ENCODE results near the gene EXD1. TPM values are rescaled to one million over a fixed set of nuclear protein-coding genes. Genes with fewer than 3 reads are reported as not detected.
A peak's percentile ranks its signal among the peaks of the same experiment; 100 is the strongest.
"Not testable (repeated sequence)": the region's sequence is repeated elsewhere in the genome, so short reads cannot be mapped to it uniquely, and the experiment has no call there.

The EXD1 gene
- total RNA-seq, 4 donors from 2014 or later: not detected

DNA sequence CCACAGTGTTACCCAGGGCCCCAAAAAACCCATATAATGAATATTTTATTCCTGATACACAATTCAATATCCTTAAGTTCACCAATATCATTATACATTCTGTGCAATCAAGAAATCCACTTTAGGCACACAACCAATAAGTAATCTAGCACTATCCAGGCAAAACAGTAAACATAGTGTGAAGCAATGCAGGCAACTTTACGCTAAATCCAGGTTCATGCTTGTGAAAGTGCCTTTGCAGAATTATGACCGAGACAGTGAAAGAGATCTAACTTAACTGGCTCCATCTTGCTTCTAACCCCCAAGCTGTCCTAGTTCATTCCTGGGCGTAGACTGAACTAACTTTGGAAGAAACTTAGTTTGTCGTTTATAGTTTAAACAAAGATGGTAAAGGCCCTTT lies 80.3 kb downstream of the EXD1 start:
- Histone ChIP-seq H3K4me1 (no peaks in the 10 kb centered on the region), H3K27ac (no peak overlapping the region), H3K27me3 (no peaks in the 10 kb centered on the region), H3K4me3 (no peak overlapping the region), H3K36me3 (no peaks in the 10 kb centered on the region), H3K9me3 (no peaks in the 10 kb centered on the region)
- TF ChIP-seq POLR2AphosphoS5 (IDR thresholded peaks at IDR 0.05) (no peak), POLR2A (IDR thresholded peaks at IDR 0.05) (no peak), EP300 (IDR thresholded peaks at IDR 0.05; ENCODE audit: low read depth) (no peak)
- TF ChIP-seq, protein P1, sequence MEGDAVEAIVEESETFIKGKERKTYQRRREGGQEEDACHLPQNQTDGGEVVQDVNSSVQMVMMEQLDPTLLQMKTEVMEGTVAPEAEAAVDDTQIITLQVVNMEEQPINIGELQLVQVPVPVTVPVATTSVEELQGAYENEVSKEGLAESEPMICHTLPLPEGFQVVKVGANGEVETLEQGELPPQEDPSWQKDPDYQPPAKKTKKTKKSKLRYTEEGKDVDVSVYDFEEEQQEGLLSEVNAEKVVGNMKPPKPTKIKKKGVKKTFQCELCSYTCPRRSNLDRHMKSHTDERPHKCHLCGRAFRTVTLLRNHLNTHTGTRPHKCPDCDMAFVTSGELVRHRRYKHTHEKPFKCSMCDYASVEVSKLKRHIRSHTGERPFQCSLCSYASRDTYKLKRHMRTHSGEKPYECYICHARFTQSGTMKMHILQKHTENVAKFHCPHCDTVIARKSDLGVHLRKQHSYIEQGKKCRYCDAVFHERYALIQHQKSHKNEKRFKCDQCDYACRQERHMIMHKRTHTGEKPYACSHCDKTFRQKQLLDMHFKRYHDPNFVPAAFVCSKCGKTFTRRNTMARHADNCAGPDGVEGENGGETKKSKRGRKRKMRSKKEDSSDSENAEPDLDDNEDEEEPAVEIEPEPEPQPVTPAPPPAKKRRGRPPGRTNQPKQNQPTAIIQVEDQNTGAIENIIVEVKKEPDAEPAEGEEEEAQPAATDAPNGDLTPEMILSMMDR (IDR thresholded peaks at IDR 0.05): no peak
- WGBS, 2 donors (ENCODE audit: low coverage in 1 of 2): 58 to 61% methylated on average over 4 of the region's 4 CpGs
- no peak for DNase-seq
- in situ Hi-C loops (cut with MboI; ENCODE audit: low pct_ligation_motif_present in 1 of 4, low pct_unique_long_range_greater_than_20kb in 1 of 4, low sequenced_read_pairs in 3 of 4) (no loop called here), intact Hi-C loops (cut with DNase I; ENCODE audit: low total_unique reads) (no loop called here)

DNA sequence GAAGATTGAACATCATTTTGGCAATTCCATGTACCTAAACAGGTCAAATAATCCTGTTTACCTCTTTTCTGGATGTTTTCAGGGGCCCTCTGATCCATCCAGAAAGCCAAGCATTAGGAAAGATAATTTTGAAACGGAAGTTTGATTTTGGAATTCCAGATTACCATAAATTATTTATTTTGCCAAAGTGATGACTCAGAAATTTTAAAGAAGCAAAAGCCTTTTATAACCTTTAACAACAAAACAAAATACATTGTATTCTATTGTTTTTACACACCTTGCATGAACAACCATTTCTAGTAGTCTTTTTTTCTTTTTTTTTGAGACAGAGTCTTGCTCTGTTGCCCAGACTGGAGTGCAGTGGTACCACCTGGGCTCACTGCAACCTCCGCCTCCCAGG lies 82.5 kb downstream of the EXD1 start:
- intact Hi-C loops (cut with DNase I; ENCODE audit: low total_unique reads) (no loop called here), in situ Hi-C loops (cut with MboI; ENCODE audit: low pct_ligation_motif_present in 1 of 4, low pct_unique_long_range_greater_than_20kb in 1 of 4, low sequenced_read_pairs in 3 of 4) (no loop called here)
- no peak for DNase-seq
- no peaks in the 10 kb centered on the region for H3K4me1 ChIP-seq
- H3K27ac ChIP-seq: no peak overlapping the region
- 73 to 82% methylated on average over 2 of the region's 2 CpGs for WGBS, 2 donors (ENCODE audit: low coverage in 1 of 2)
- no peak overlapping the region for H3K4me3 ChIP-seq
- TF ChIP-seq, protein P1 (IDR thresholded peaks at IDR 0.05): no peak
- TF ChIP-seq EP300 (IDR thresholded peaks at IDR 0.05; ENCODE audit: low read depth) (no peak), POLR2A (IDR thresholded peaks at IDR 0.05) (no peak), POLR2AphosphoS5 (IDR thresholded peaks at IDR 0.05) (no peak)
- H3K9me3 ChIP-seq: no peaks in the 10 kb centered on the region
- no peaks in the 10 kb centered on the region for H3K36me3 ChIP-seq
- H3K27me3 ChIP-seq: no peaks in the 10 kb centered on the region

DNA sequence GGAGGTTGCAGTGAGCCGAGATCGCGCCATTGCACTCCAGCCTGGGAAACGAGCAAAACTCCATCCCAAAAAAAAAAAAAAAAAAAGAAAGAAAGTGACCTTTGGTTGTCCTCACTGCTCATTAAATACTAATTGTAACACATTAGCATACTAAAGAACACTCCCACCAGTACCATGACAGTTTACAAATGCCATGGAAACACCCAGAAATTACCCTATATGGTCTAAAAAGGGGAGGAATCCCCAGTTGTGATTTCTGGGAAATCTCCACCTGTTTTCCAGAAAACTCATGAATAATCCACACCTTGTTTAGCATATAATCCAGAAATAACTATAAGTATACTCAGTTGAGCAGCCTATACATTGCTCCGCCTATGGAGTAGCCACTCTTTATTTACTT lies 90.9 kb downstream of the EXD1 start:
- Histone ChIP-seq H3K27ac (no peak overlapping the region), H3K4me1 (no peaks in the 10 kb centered on the region), H3K36me3 (no peaks in the 10 kb centered on the region), H3K9me3 (no peaks in the 10 kb centered on the region), H3K27me3 (no peaks in the 10 kb centered on the region), H3K4me3 (no peak overlapping the region)
- in situ Hi-C loops (cut with MboI; ENCODE audit: low pct_ligation_motif_present in 1 of 4, low pct_unique_long_range_greater_than_20kb in 1 of 4, low sequenced_read_pairs in 3 of 4) (no loop called here), intact Hi-C loops (cut with DNase I; ENCODE audit: low total_unique reads) (no loop called here)
- DNase-seq: no peak
- TF ChIP-seq POLR2A (IDR thresholded peaks at IDR 0.05) (no peak), POLR2AphosphoS5 (IDR thresholded peaks at IDR 0.05) (no peak), EP300 (IDR thresholded peaks at IDR 0.05; ENCODE audit: low read depth) (no peak)
- TF ChIP-seq, protein P1 (IDR thresholded peaks at IDR 0.05): no peak
- 70 to 94% methylated on average over 4 to 5 of the region's 5 CpGs for whole genome bisulfite sequencing, 2 donors (ENCODE audit: low coverage in 1 of 2)

DNA sequence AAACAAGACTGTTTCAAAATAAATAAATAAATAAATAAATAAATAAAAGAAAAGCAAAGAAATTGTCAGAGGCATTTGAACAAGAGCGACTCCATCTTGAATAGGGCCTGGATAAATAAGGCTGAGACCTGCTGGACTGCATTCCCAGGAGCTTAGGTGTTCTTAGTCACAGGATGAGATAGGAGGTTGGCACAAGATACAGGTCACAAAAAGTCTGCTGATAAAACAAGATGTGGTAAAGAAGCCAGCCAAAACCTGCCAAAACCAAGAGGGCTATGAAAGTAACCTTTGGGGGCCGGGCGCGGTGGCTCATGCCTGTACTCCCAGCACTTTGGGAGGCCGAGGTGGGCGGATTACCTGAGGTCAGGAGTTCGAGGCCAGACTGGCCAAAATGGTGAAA lies 91.4 kb downstream of the EXD1 start:
- H3K27me3 ChIP-seq; H3K4me3 ChIP-seq; DNase-seq; H3K27ac ChIP-seq; in situ Hi-C loops (cut with MboI; ENCODE audit: low pct_ligation_motif_present in 1 of 4, low pct_unique_long_range_greater_than_20kb in 1 of 4, low sequenced_read_pairs in 3 of 4); H3K4me1 ChIP-seq; H3K9me3 ChIP-seq; H3K36me3 ChIP-seq; intact Hi-C loops (cut with DNase I; ENCODE audit: low total_unique reads): not testable (repeated sequence)
- 90% methylated on average over 1 to 7 of the region's 7 CpGs for WGBS, 2 donors (ENCODE audit: low coverage in 1 of 2)

DNA sequence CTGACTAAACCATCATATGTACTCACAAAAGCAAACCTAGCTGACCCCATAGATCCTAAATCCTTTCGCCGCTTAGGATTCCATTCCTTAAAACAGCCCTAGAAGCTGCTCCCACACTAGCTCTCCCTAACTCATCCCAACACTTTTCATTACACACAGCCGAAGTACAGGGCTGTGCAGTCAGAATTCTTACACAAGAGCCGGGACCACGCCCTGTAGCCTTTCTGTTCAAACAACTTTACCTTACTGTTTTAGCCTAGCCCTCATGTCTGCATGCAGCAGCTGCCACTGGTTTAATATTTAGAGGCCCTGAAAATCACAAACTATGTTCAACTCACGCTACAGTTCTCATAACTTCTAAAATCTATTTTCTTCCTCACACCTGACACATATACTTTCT lies 95.0 kb downstream of the EXD1 start:
- in situ Hi-C loops (cut with MboI; ENCODE audit: low pct_ligation_motif_present in 1 of 4, low pct_unique_long_range_greater_than_20kb in 1 of 4, low sequenced_read_pairs in 3 of 4); H3K27me3 ChIP-seq; H3K9me3 ChIP-seq; H3K4me3 ChIP-seq; H3K4me1 ChIP-seq; H3K27ac ChIP-seq; H3K36me3 ChIP-seq; intact Hi-C loops (cut with DNase I; ENCODE audit: low total_unique reads): not testable (repeated sequence)
- WGBS, 2 donors (ENCODE audit: low coverage in 1 of 2): 79 to 89% methylated on average over 6 of the region's 6 CpGs
- peak; percentile 25 for DNase-seq

Measured in transverse colon (tissue), 4 donors.